HEK293T (cell line): ENCODE results near the gene PRKCH.

Experiments used
- CTCF ChIA-PET: fragments of 350-600 bp; formaldehyde crosslinking; extraction: SDS; loops from one replicate; lab custom pipeline; 2021; ENCODE audit warnings: antibody characterized with exemption, inconsistent platforms; lab: Yijun Ruan, JAX
- POLR2A ChIA-PET: fragments of 350-600 bp; formaldehyde crosslinking; extraction: SDS; loops from one replicate; lab custom pipeline; 2020; ENCODE audit warnings: antibody characterized with exemption, inconsistent platforms; lab: Yijun Ruan, JAX
- DNase-seq: peaks from one replicate; pipeline ENCODE4 v3.0.0; 2012; ENCODE audit warnings: mixed read lengths; ENCODE audit errors: extremely low spot score
- ARNT ChIP-seq: fragments of 450-650 bp; IDR thresholded peaks from 2 replicates; pipeline ENCODE4 v1.6.1; 2017; ENCODE audit warnings: mild to moderate bottlenecking
- BHLHE40 ChIP-seq: fragments of 450-650 bp; IDR thresholded peaks from 2 replicates; pipeline ENCODE4 v1.6.1; 2016; ENCODE audit warnings: mild to moderate bottlenecking, moderate library complexity, borderline replicate concordance
- CTBP1 ChIP-seq: fragments of 450-650 bp; IDR thresholded peaks from 2 replicates; pipeline ENCODE4 v1.6.1; 2016; ENCODE audit warnings: borderline replicate concordance
- ELF4 ChIP-seq: fragments of 450-650 bp; IDR thresholded peaks from 2 replicates; pipeline ENCODE4 v1.6.1; 2017; ENCODE audit warnings: antibody characterized with exemption
- FOXA1 ChIP-seq: fragments of 450-650 bp; IDR thresholded peaks from 2 replicates; pipeline ENCODE4 v1.6.1; 2016; ENCODE audit warnings: mild to moderate bottlenecking
- FOXK2 ChIP-seq: fragments of 450-650 bp; IDR thresholded peaks from 2 replicates; pipeline ENCODE4 v1.6.1; 2016; ENCODE audit warnings: mild to moderate bottlenecking
- FOXM1 ChIP-seq: fragments of 450-650 bp; IDR thresholded peaks from 2 replicates; pipeline ENCODE4 v1.6.1; 2017; ENCODE audit warnings: mild to moderate bottlenecking, borderline replicate concordance
- HDGF ChIP-seq: fragments of 450-650 bp; IDR thresholded peaks from 2 replicates; pipeline ENCODE4 v1.6.1; 2017; ENCODE audit warnings: antibody characterized with exemption, borderline replicate concordance
- L3MBTL2 ChIP-seq: fragments of 450-650 bp; conservative IDR thresholded peaks from 2 replicates; pipeline ENCODE4 v1.6.1; 2016; ENCODE audit warnings: mild to moderate bottlenecking
- LEF1 ChIP-seq: fragments of 450-650 bp; IDR thresholded peaks from 2 replicates; pipeline ENCODE4 v1.6.1; 2017; ENCODE audit warnings: mild to moderate bottlenecking, borderline replicate concordance
- NFRKB ChIP-seq: fragments of 450-650 bp; IDR thresholded peaks from 2 replicates; pipeline ENCODE4 v1.6.1; 2016; ENCODE audit warnings: mild to moderate bottlenecking, moderate library complexity
- SP1 ChIP-seq: fragments of 450-650 bp; IDR thresholded peaks from 2 replicates; pipeline ENCODE4 v1.6.1; 2017
- SUZ12 ChIP-seq: fragments of 450-650 bp; IDR thresholded peaks from 2 replicates; pipeline ENCODE4 v1.6.1; 2016; ENCODE audit warnings: mild to moderate bottlenecking
- TARDBP ChIP-seq: fragments of 450-650 bp; IDR thresholded peaks from 2 replicates; pipeline ENCODE4 v1.6.1; 2016
- ZNF384 ChIP-seq: fragments of 450-650 bp; IDR thresholded peaks from 2 replicates; pipeline ENCODE4 v1.6.1; 2016
- TF ChIP-seq, protein P1 (sequence below): fragments of 450-650 bp; IDR thresholded peaks from 2 replicates; pipeline ENCODE4 v1.6.1; 2016

PRKCH gene

GRCh38 chr14:61296719-61297502, 24.5 kb upstream of the PRKCH start:
- peak; percentile 31 for DNase-seq
- TF ChIP-seq SP1 (no peak), ARNT (no peak), BHLHE40 (no peak), ZNF384 (no peak), FOXA1 (no peak), LEF1 (no peak), NFRKB (no peak), TARDBP (no peak)
- POLR2A ChIA-PET: no interaction called here
- CTCF ChIA-PET: interaction anchor here (0.7 to 1.1 kb wide), 6 partner anchors 11 to 1578 kb away, joined by 3 to 6 read pairs (median 4); no protein-coding TSS in a partner anchor

DNA sequence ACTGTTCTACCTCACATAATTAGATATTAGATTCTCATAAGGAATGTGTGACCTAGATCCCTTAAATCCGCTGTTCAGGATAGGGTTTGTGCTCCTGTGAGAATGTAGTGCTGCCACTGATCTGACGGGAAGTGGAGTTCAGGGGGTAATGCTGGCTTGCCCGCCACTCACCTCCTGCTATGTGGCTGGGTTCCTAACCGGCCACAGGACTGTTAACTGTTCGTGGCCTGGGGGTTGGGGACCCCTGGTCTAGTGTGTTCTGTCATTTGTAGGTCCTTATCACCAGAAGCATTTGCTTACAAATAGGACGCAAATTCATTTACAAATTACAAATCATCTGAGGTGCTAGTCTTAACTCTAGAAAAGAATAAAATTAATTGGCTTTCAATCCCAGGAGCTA, 23.8 kb upstream of the PRKCH start:
- DNase-seq: no peak
- ChIA-PET CTCF (interaction anchor here (1.1 kb wide), 1 partner anchor 36 kb away, joined by 3 read pairs; no protein-coding TSS in a partner anchor), POLR2A (no interaction called here)
- TF ChIP-seq SP1 (no peak), FOXM1 (no peak), NFRKB (no peak), BHLHE40 (no peak), FOXA1 (no peak), ZNF384 (no peak), SUZ12 (no peak), FOXK2 (no peak), ARNT (no peak), CTBP1 (no peak), HDGF (no peak)
- TF ChIP-seq, protein P1, sequence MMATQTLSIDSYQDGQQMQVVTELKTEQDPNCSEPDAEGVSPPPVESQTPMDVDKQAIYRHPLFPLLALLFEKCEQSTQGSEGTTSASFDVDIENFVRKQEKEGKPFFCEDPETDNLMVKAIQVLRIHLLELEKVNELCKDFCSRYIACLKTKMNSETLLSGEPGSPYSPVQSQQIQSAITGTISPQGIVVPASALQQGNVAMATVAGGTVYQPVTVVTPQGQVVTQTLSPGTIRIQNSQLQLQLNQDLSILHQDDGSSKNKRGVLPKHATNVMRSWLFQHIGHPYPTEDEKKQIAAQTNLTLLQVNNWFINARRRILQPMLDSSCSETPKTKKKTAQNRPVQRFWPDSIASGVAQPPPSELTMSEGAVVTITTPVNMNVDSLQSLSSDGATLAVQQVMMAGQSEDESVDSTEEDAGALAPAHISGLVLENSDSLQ: no peak

GRCh38 chr14:61298824-61299223, 22.6 kb upstream of the PRKCH start:
- ChIA-PET POLR2A (no interaction called here), CTCF (no interaction called here)
- DNase-seq: no peak
- TF ChIP-seq L3MBTL2 (no peak), ARNT (no peak), BHLHE40 (no peak), SUZ12 (no peak), FOXM1 (no peak), FOXA1 (no peak), ELF4 (no peak), LEF1 (no peak), CTBP1 (no peak), HDGF (no peak), ZNF384 (no peak)
- TF ChIP-seq, protein P1: no peak

DNA sequence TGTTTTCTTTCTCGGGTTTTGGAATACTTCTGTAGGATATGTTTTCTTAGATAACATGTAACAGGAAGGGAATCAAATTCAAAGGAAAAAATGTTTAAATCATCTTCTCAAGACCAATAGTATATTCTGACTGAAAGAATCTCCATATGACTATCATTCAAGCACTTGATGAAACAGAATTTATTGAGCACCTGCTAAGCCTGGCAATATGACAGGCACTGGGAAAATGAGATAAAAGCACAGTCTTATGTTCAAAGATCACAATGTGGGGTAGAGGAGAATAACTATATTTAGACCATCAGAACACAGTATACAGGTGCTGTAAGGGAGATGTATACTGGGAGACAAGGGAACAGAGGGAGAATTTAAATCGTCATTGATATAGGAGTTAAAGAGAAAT, 21.2 kb upstream of the PRKCH start:
- TF ChIP-seq TARDBP (no peak), HDGF (no peak), LEF1 (no peak), SUZ12 (no peak), ELF4 (no peak), ZNF384 (no peak), ARNT (no peak), NFRKB (no peak)
- TF ChIP-seq, protein P1: no peak
- ChIA-PET POLR2A (no interaction called here), CTCF (no interaction called here)
- no peak for DNase-seq

- POLR2A ChIA-PET: no interaction called here
- CTCF ChIA-PET: no interaction called here
- TF ChIP-seq FOXM1 (no peak), HDGF (no peak), LEF1 (no peak), SUZ12 (no peak), FOXK2 (no peak), L3MBTL2 (no peak)
- no peak for DNase-seq
These were observed 20.6 kb upstream of the PRKCH start for GRCh38 chr14:61300754-61301153.

DNA sequence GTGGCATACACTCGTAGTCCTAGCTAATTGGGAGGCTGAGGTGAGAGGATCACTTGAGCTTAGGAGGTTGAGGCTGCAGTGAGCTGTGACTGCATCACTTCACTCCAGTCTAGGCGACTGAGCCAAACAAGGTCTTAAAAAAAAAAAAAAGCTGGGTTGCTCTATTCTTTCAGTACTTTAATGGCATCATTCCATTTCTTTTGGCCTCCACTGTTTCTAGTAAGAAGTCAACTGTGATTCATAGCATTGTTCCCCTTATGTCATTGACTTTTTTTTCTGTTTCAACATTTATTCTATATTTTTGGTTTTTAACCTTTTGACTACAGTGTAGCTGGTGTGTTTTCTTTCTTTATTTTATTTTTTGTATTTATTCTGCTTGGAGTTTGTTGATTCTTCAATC, 16.7 kb upstream of the PRKCH start:
- no peak for TF ChIP-seq TARDBP
- TF ChIP-seq FOXA1: no peak
- no peak for TF ChIP-seq BHLHE40
- TF ChIP-seq SP1: no peak
- no peak for TF ChIP-seq FOXM1
- TF ChIP-seq HDGF: no peak
- no peak for TF ChIP-seq ZNF384
- no peak for TF ChIP-seq CTBP1
- TF ChIP-seq SUZ12: no peak
- TF ChIP-seq FOXK2: no peak
- TF ChIP-seq ARNT: no peak
- TF ChIP-seq ELF4: no peak
- TF ChIP-seq, protein P1: no peak
- no peak for TF ChIP-seq L3MBTL2
- TF ChIP-seq NFRKB: no peak
- TF ChIP-seq LEF1: no peak
- ChIA-PET CTCF (no interaction called here), POLR2A (no interaction called here)
- no peak for DNase-seq
